Kidney glomerular epithelial cell (primary cell): ENCODE results near the gene LTBP2.
A peak's percentile ranks its signal among the peaks of the same experiment; 100 is the strongest.

Experiments used
- DNase-seq: peaks from one replicate; lab custom pipeline; 2025; lab: John Stamatoyannopoulos, UW

LTBP2 gene

GRCh38 chr14:74526854-74527585, 85.0 kb downstream of the LTBP2 start:
- DNase-seq: no peak

GRCh38 chr14:74525361-74525851, 86.6 kb downstream of the LTBP2 start:
- DNase-seq: no peak

- DNase-seq: no peak
Measured at GRCh38 chr14:74524812-74525135, 87.3 kb downstream of the LTBP2 start.

GRCh38 chr14:74524076-74524811, 87.8 kb downstream of the LTBP2 start:
- no peak for DNase-seq

GRCh38 chr14:74522740-74523139, 89.3 kb downstream of the LTBP2 start:
- DNase-seq: no peak

- DNase-seq: no peak
Measured at GRCh38 chr14:74521756-74522155, 90.3 kb downstream of the LTBP2 start.

GRCh38 chr14:74519316-74520074, 92.5 kb downstream of the LTBP2 start:
- DNase-seq: no peak

- no peak for DNase-seq
Measured at GRCh38 chr14:74518221-74518620, 93.8 kb downstream of the LTBP2 start.

- no peak for DNase-seq
Measured at GRCh38 chr14:74517731-74518130, 94.3 kb downstream of the LTBP2 start.

- no peak for DNase-seq
Measured at GRCh38 chr14:74516451-74517160, 95.4 kb downstream of the LTBP2 start.

- DNase-seq: no peak
Measured at GRCh38 chr14:74515891-74516412, 96.1 kb downstream of the LTBP2 start.

GRCh38 chr14:74514471-74514941, 97.5 kb downstream of the LTBP2 start:
- DNase-seq: peak; percentile 63

- no peak for DNase-seq
Measured at GRCh38 chr14:74511966-74512830, 99.8 kb downstream of the LTBP2 start.

- DNase-seq: no peak
Measured at GRCh38 chr14:74510959-74511409, 101.1 kb downstream of the LTBP2 start.

- DNase-seq: no peak
Measured at GRCh38 chr14:74510223-74510931, 101.7 kb downstream of the LTBP2 start.

GRCh38 chr14:74509587-74510222, 102.3 kb downstream of the LTBP2 start:
- DNase-seq: no peak

- DNase-seq: no peak
Measured at GRCh38 chr14:74508844-74509428, 103.1 kb downstream of the LTBP2 start.

- DNase-seq: no peak
Measured at GRCh38 chr14:74508292-74508731, 103.7 kb downstream of the LTBP2 start.

- no peak for DNase-seq
Measured at GRCh38 chr14:74507840-74508239, 104.2 kb downstream of the LTBP2 start.
